ENCODE data around the gene KCNT1. TPM values are rescaled to one million over a fixed set of nuclear protein-coding genes. Genes with fewer than 3 reads are reported as not detected.

The KCNT1 gene
- total RNA-seq, 1 experiment from 2014 or later, result 0.68 TPM

- Histone ChIP-seq H3K4me1 (ENCODE audit: insufficient read depth, low read length) (no peaks in the 10 kb centered on the region), H3T11ph (ENCODE audit: low read length) (no peak overlapping the region), H3K14ac (ENCODE audit: insufficient read depth, low read length) (no peak overlapping the region), H3K79me2 (ENCODE audit: insufficient read depth, low read length) (0 out of 2 replicates have a peak, but pooled peaks cover 1% of the 10 kb centered on the region), H3K9ac (ENCODE audit: extremely low read depth, insufficient read length, low read length) (no peak overlapping the region), H2BK15ac (ENCODE audit: low read depth, low read length) (no peak overlapping the region), H2BK5ac (ENCODE audit: insufficient read length, low read length) (no peak overlapping the region), H2BK20ac (ENCODE audit: low read depth, low read length, poor library complexity, severe bottlenecking) (no peak overlapping the region), H3K18ac (ENCODE audit: insufficient read length, low read depth, low read length) (no peak overlapping the region), H4K5ac (ENCODE audit: insufficient read length, low read depth, low read length) (no peak overlapping the region), H3K27ac (ENCODE audit: insufficient read length, low read depth, low read length) (no peak overlapping the region), H3K4ac (ENCODE audit: low read depth, low read length) (no peak overlapping the region), H3K9me3 (ENCODE audit: control insufficient read depth, low read depth, low read length) (no peaks in the 10 kb centered on the region), H4K8ac (replicated peaks; ENCODE audit: insufficient read length, low read depth, low read length) (no peak overlapping the region), H3K79me1 (ENCODE audit: insufficient read depth, low read depth, low read length, poor library complexity, severe bottlenecking) (no peaks in the 10 kb centered on the region), H3K4me2 (ENCODE audit: insufficient read depth, insufficient read length, low read length) (no peak overlapping the region), H2BK12ac (ENCODE audit: insufficient read length, low read depth, low read length) (no peak overlapping the region), H2AK5ac (ENCODE audit: insufficient read length, low read length) (no peak overlapping the region), H3K23me2 (ENCODE audit: insufficient read length, low read depth, low read length, poor library complexity, severe bottlenecking) (no peaks in the 10 kb centered on the region), H2BK120ac (ENCODE audit: low read depth, low read length, poor library complexity, severe bottlenecking) (no peak overlapping the region), H3K27me3 (ENCODE audit: insufficient read depth, low read length) (no peaks in the 10 kb centered on the region), H3K23ac (ENCODE audit: insufficient read length, low read depth, low read length) (no peak overlapping the region), H2AFZ (ENCODE audit: low read length) (no peak overlapping the region), H4K91ac (ENCODE audit: insufficient read length, low read depth, low read length) (no peak overlapping the region), H3K56ac (ENCODE audit: insufficient read length, low read depth, low read length) (no peak overlapping the region), H4K20me1 (ENCODE audit: control insufficient read depth, insufficient read depth, insufficient read length) (peaks cover 2% of the 10 kb centered on the region)
- H3K27ac Mint-ChIP-seq, result 0 out of 7 replicates have a peak overlapping the region, but pooled peaks of 1 of the 3 experiments have one; percentile 40
- H3K9me3 Mint-ChIP-seq, result no peaks in the 10 kb centered on the region
- H3K27me3 Mint-ChIP-seq (ENCODE audit: low read depth), result no peaks in the 10 kb centered on the region
- no peak for DNase-seq
- peaks cover 41 to 88% (median 70%) of the 10 kb centered on the region in 3 experiments for H3K36me3 Mint-ChIP-seq (ENCODE audit: insufficient read depth in 1 of 3, low read depth in 3 of 3)
- no peaks in the 10 kb centered on the region for H3K4me1 Mint-ChIP-seq
- H3K4me3 Mint-ChIP-seq, result no peak overlapping the region
- no CpG with 5 or more reads among the region's 18 CpGs for WGBS (ENCODE audit: extremely low coverage, insufficient read length, low lambda C conversion rate)
- TF ChIP-seq CTCF (conservative IDR thresholded peaks at IDR 0.05), result no peak
These were observed 120.4 kb downstream of the KCNT1 start for GRCh38 chr9:135822374-135822755.
